Heart left ventricle (tissue), 13 donors: ENCODE data around the gene IMP4.

ENCODE experiments used
- POLR2A ChIP-seq, 2 donors: fragments of 450-650 bp; IDR thresholded peaks; one replicate each; pipeline ENCODE4 v1.6.1; 2017; ENCODE audit warnings: antibody characterized with exemption in 2 of 2, mild to moderate bottlenecking in 2 of 2, moderate library complexity in 2 of 2
- TF ChIP-seq, protein P1 (sequence below), 12 donors: fragments of 200-600 bp; sonication (generic) in 4 of 12; IDR thresholded peaks; one replicate each; pipeline versions ENCODE4 v1.5.0 to v1.8.0; 2018 to 2022; ENCODE audit warnings: antibody characterized with exemption in 12 of 12, mild to moderate bottlenecking in 5 of 12
- donor health status: ischemic (EF 13 %, LVEDD 7.1; RV severe dilation, severe dysfunction).
- donor health status: DM: no; HTN: yes; CAD: no.
- donor health status: DM: no; HTN: no; CAD: no.
- donor health status: ischemic (EF 25% LVEDD 6.9; RV normal size, moderate dysfunction).
- donor health status: ischemic (EF 25% LVEDD 5.7; RV mildly dilated, moderate dysfunction).
- donor health status: ischemic (EF 35%, LVEDD 5.7; RV mildly dilated, moderate dysfunction).
- donor health status: nonischemic (EF 11% LVEDD 7.7; RV severe dilation, severe dysfunction).
- donor health status: DM: yes; HTN: yes; CAD: no.
- donor health status: PGD.
- donor health status: ischemic (EF 29% LVEDD 5.4; RV normal size, mild dysfunction).
- donor health status: nonischemic (EF 23%, LVEDD 6.1; RV moderate dilation, normal function).

DNA sequence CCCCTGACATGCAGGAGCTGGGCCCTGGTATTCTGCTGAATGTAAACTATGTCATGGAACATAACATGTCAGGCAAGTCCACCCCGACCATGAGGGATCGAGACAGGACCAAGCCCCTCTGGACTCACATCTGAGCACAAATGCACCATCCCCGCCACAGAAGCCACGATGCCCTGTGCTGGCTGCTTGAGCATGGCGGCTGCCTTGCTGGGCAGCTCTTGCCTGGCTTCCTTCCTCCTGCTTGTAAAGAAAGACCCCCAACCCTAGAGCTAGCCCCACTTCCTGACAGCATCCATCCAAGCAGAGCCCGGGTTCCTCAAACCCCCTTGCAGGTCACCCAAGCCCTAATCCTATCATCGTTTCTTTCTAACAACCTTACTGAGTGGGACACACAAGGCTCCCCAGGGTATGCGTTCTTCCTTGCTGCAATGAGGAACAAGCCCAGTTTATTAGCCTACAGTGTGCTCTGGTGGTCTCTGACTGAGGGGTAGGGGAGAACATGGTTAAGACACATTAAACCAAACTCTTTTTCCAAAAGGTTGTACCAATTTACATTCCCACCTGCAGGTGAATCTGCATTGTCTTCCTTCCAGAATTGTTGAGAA is 39.7 kb downstream of the IMP4 start:
- TF ChIP-seq, protein P1, sequence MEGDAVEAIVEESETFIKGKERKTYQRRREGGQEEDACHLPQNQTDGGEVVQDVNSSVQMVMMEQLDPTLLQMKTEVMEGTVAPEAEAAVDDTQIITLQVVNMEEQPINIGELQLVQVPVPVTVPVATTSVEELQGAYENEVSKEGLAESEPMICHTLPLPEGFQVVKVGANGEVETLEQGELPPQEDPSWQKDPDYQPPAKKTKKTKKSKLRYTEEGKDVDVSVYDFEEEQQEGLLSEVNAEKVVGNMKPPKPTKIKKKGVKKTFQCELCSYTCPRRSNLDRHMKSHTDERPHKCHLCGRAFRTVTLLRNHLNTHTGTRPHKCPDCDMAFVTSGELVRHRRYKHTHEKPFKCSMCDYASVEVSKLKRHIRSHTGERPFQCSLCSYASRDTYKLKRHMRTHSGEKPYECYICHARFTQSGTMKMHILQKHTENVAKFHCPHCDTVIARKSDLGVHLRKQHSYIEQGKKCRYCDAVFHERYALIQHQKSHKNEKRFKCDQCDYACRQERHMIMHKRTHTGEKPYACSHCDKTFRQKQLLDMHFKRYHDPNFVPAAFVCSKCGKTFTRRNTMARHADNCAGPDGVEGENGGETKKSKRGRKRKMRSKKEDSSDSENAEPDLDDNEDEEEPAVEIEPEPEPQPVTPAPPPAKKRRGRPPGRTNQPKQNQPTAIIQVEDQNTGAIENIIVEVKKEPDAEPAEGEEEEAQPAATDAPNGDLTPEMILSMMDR (IDR thresholded peaks at IDR 0.05): no peak
- no peak for TF ChIP-seq POLR2A (IDR thresholded peaks at IDR 0.05)
